OCI-LY1 (cell line): Measurements from ENCODE around the gene ZNF281.

Source experiments
- CTCF ChIP-seq: fragments of 200-600 bp; sonication (generic), shearing (Covaris generic); IDR thresholded peaks from 2 replicates; pipeline ENCODE4 v1.5.1; 2017; ENCODE audit warnings: mild to moderate bottlenecking, antibody characterized with exemption, low read length, moderate library complexity, mixed read lengths
- EZH2 ChIP-seq: fragments of 200-600 bp; sonication (generic), shearing (Covaris generic); IDR thresholded peaks from 2 replicates; pipeline ENCODE4 v1.8.0; 2017; ENCODE audit warnings: borderline replicate concordance, mixed run types, mild to moderate bottlenecking, antibody characterized with exemption, low read length, moderate library complexity, mixed read lengths

- TF ChIP-seq CTCF = no peak
- TF ChIP-seq EZH2 = no peak
These were observed 32.2 kb upstream of the ZNF281 start for GRCh38 chr1:200442023-200442422.
